ENCODE results near the gene TBPL2.

Gene TBPL2

GRCh38 chr14:55372825-55373224 lies 67.6 kb downstream of the TBPL2 start:
- FAIRE-seq: no peak
- no peak for DNase-seq (ENCODE audit: insufficient read length, low spot score)

- DNase-seq (ENCODE audit: insufficient read length, low spot score) (no peak), FAIRE-seq (no peak)
These were observed 68.0 kb downstream of the TBPL2 start for GRCh38 chr14:55372423-55372822.

- DNase-seq (ENCODE audit: insufficient read length, low spot score) (no peak), FAIRE-seq (no peak)
These were observed 69.4 kb downstream of the TBPL2 start for GRCh38 chr14:55370883-55371455.

GRCh38 chr14:55366271-55366670 lies 74.1 kb downstream of the TBPL2 start:
- FAIRE-seq (no peak), DNase-seq (ENCODE audit: insufficient read length, low spot score) (no peak)

Measured in GM19239 (cell line).